Progenitor cell of endocrine pancreas (in vitro differentiated cells): ENCODE data around the gene LRP11. TPM values are rescaled to one million over a fixed set of nuclear protein-coding genes. Genes with fewer than 3 reads are reported as not detected.
A peak's percentile ranks its signal among the peaks of the same experiment; 100 is the strongest.
"Not testable (repeated sequence)": the region's sequence is repeated elsewhere in the genome, so short reads cannot be mapped to it uniquely, and the experiment has no call there.

Source experiments
- DNase-seq: peaks from one replicate; pipeline ENCODE4 v3.0.0; 2021; ENCODE audit warnings: low spot score; ENCODE audit not compliant: unreplicated experiment
- H3K27ac Mint-ChIP-seq: 2 replicates; pipeline ENCODE4 v1.8.0; 2021; ENCODE audit warnings: mild to moderate bottlenecking, moderate library complexity, mixed read lengths
- H3K27me3 Mint-ChIP-seq: 2 replicates; pipeline ENCODE4 v1.8.0; 2021; ENCODE audit warnings: mixed read lengths
- H3K36me3 Mint-ChIP-seq: 2 replicates; pipeline ENCODE4 v1.8.0; 2022; ENCODE audit warnings: mixed read lengths; ENCODE audit not compliant: insufficient read depth
- H3K4me1 Mint-ChIP-seq: 2 replicates; pipeline ENCODE4 v1.8.0; 2021; ENCODE audit warnings: low read depth, mixed read lengths
- H3K4me3 Mint-ChIP-seq: 2 replicates; pipeline ENCODE4 v1.8.0; 2021; ENCODE audit warnings: low read depth, mild to moderate bottlenecking, moderate library complexity, mixed read lengths
- H3K9me3 Mint-ChIP-seq: 2 replicates; pipeline ENCODE4 v1.8.0; 2021; ENCODE audit warnings: low read depth, mixed read lengths
- CTCF ChIP-seq: fragments of 200-600 bp; sonication (generic); IDR thresholded peaks from one replicate; pipeline ENCODE4 v1.5.0; 2021; ENCODE audit warnings: antibody characterized with exemption, mild to moderate bottlenecking; ENCODE audit not compliant: unreplicated experiment
- total RNA-seq: library from RNA; stranded (reverse); gene quantifications from 2 replicates; pipeline ENCODE4 v1.2.1, GENCODE V29; 2021

LRP11 gene
- total RNA-seq, 1 donor from 2014 or later, result 63.3 TPM

DNA sequence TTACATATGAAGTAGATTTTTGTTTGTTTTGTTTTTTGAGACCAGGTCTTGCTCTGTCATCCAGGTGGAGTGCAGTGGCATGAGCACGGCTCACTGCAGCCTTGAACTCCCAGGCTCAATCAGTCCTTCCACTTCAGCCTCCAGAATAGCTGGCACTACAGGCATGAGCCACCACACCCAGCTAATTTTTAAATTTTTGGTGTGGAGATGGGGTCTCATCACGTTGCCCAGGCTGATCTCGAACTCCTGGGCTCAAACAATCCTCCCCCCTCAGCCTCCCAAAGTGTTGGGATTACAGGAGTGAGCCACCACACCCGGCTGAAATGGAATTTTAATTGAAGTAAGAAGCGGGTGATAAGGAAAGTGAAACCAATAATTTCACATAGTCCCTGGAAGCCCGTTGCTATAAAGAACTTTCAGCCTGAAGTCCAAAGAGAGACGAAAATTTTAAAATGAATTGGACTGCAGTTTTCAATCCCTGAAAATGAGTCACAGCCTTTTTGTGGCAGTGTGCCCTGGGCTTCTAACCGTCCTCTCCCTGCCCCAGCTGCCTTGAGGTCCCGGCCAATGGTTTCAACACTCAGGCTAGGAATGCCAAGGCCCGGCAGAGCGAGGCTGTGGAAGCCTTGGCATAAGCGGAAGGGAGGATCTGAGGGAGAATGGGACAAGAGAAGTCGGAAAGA, 33.0 kb upstream of the LRP11 start:
- no peak overlapping the region for H3K4me3 Mint-ChIP-seq
- H3K36me3 Mint-ChIP-seq, result no peaks in the 10 kb centered on the region
- H3K27me3 Mint-ChIP-seq, result peaks cover 60% of the 10 kb centered on the region
- peak overlapping the region; percentile 84 for H3K27ac Mint-ChIP-seq
- H3K4me1 Mint-ChIP-seq, result peaks cover 3% of the 10 kb centered on the region
- no peak for DNase-seq
- no peaks in the 10 kb centered on the region for H3K9me3 Mint-ChIP-seq
- TF ChIP-seq CTCF, result no peak

DNA sequence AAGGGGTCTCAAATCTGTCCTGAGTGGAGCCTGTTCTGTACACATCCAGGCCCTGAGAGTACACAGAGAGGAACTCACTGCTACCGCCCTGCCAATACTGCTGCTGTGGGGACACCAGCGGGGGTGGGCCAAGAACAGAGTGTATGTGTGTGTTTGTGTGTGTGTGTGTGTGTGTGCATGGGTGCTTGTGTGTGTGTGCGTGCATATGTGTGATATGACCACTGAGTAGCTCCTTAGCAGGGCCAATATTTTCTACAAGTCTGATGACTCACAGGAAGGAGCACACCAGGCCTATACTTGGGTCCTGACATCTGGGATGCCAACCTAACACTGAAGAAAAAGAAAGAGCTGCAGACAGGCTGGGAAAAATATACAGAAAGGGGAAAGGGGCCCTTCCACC, 32.3 kb upstream of the LRP11 start:
- Mint-ChIP-seq H3K27ac (no peak overlapping the region), H3K9me3 (no peaks in the 10 kb centered on the region), H3K4me3 (no peak overlapping the region), H3K4me1 (peaks cover 3% of the 10 kb centered on the region), H3K27me3 (peaks cover 55% of the 10 kb centered on the region), H3K36me3 (no peaks in the 10 kb centered on the region)
- TF ChIP-seq CTCF, result no peak
- no peak for DNase-seq

- H3K4me1 Mint-ChIP-seq, result peaks cover 3% of the 10 kb centered on the region
- peaks cover 57% of the 10 kb centered on the region for H3K27me3 Mint-ChIP-seq
- H3K4me3 Mint-ChIP-seq, result no peak overlapping the region
- H3K36me3 Mint-ChIP-seq, result no peaks in the 10 kb centered on the region
- H3K9me3 Mint-ChIP-seq, result no peaks in the 10 kb centered on the region
- no peak overlapping the region for H3K27ac Mint-ChIP-seq
- no peak for DNase-seq
- no peak for TF ChIP-seq CTCF
Measured at GRCh38 chr6:149895833-149896271, 31.7 kb upstream of the LRP11 start.

DNA sequence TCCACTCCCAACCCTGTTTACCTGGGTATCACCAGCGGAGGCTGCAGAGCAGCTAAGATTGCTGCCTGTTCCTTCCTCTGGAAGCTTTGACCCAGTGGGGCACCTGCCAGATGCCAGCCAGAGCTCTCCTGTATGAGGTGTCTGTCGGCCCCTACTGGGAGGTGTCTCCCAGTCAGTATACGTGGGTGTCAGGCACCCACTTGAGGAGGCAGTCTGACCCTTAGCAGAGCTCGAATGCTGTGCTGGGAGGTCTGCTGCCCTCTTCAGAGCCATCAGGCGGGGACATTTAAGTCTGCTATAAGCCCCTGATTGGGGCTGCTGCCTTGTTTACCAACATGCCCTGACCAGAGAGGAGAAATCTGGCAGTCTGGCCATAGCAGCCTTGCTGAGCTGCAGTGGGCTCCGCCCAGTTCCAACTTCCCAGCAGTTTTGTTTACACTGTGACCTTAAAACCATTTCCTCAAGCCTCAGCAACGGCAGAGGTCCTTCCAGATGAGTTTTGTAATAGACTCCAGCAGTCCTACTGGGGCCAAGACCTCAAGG, 31.0 kb upstream of the LRP11 start:
- H3K4me3 Mint-ChIP-seq, result no peak overlapping the region
- no peaks in the 10 kb centered on the region for H3K9me3 Mint-ChIP-seq
- H3K36me3 Mint-ChIP-seq, result no peaks in the 10 kb centered on the region
- peaks cover 62% of the 10 kb centered on the region for H3K27me3 Mint-ChIP-seq
- H3K4me1 Mint-ChIP-seq, result peaks cover 3% of the 10 kb centered on the region
- no peak for DNase-seq
- no peak overlapping the region for H3K27ac Mint-ChIP-seq
- no peak for TF ChIP-seq CTCF

- H3K27me3 Mint-ChIP-seq, result peaks cover 65% of the 10 kb centered on the region
Measured at GRCh38 chr6:149891864-149892263, 27.7 kb upstream of the LRP11 start.

DNA sequence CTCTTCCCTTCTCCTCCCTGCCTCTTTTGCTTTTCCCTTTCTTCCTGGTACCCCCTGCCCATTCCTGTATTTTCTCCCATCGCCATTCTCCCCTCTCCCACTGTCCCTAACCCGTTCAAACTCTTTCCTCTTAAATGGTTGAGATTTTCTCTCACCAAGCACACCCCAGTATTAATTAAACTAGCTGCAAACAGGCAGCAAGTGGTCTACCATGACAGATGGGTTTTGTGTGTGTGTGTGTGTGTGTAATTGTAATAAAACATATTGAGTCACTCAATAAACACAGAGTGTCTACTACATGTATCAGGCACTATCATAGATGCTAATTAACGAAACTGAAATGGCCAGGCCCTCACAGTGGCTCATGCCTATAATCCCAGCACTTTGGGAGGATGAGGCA, 27.1 kb upstream of the LRP11 start:
- Mint-ChIP-seq H3K27ac (no peak overlapping the region), H3K4me1 (peaks cover 3% of the 10 kb centered on the region), H3K36me3 (no peaks in the 10 kb centered on the region), H3K9me3 (no peaks in the 10 kb centered on the region), H3K4me3 (no peak overlapping the region), H3K27me3 (peaks cover 64% of the 10 kb centered on the region)
- DNase-seq, result no peak
- no peak for TF ChIP-seq CTCF

More at GRCh38 chr6:149891864-149892263, 27.7 kb upstream of the LRP11 start:
- not testable (repeated sequence) for H3K27ac Mint-ChIP-seq, DNase-seq, H3K4me3 Mint-ChIP-seq, H3K9me3 Mint-ChIP-seq, H3K4me1 Mint-ChIP-seq, H3K36me3 Mint-ChIP-seq
